Hepatocyte (in vitro differentiated cells): Measurements from ENCODE around the gene HAGH. TPM values are rescaled to one million over a fixed set of nuclear protein-coding genes. Genes with fewer than 3 reads are reported as not detected.

Experiments
- DNase-seq: peaks from one replicate; pipeline ENCODE4 v3.0.0-alpha.2; 2016; ENCODE audit warnings: low spot score
- H2AFZ ChIP-seq: fragments of 200-600 bp; sonication (generic); 2 replicates; pipeline ENCODE4 v1.6.0; 2016; ENCODE audit warnings: antibody characterized with exemption, mild to moderate bottlenecking
- H3K27ac ChIP-seq: fragments of 200-600 bp; sonication (generic); 2 replicates; pipeline ENCODE4 v1.5.1; 2016; ENCODE audit warnings: mild to moderate bottlenecking
- H3K27me3 ChIP-seq: fragments of 200-600 bp; sonication (generic); 2 replicates; pipeline ENCODE4 v1.6.1; 2016
- H3K36me3 ChIP-seq: fragments of 200-600 bp; sonication (generic); replicated peaks from 2 replicates; pipeline ENCODE4 v1.5.1; 2016; ENCODE audit warnings: low read depth; ENCODE audit not compliant: insufficient read depth
- H3K4me1 ChIP-seq: fragments of 200-600 bp; sonication (generic); 2 replicates; pipeline ENCODE4 v1.5.1; 2016; ENCODE audit warnings: mild to moderate bottlenecking, moderate library complexity; ENCODE audit not compliant: insufficient read depth
- H3K4me2 ChIP-seq: fragments of 200-600 bp; sonication (generic); 2 replicates; pipeline ENCODE4 v1.6.0; 2016
- H3K4me3 ChIP-seq: fragments of 200-600 bp; sonication (generic); 2 replicates; pipeline ENCODE4 v1.5.1; 2016; ENCODE audit warnings: mild to moderate bottlenecking
- H3K79me2 ChIP-seq: fragments of 200-600 bp; sonication (generic); 2 replicates; pipeline ENCODE4 v1.6.0; 2017; ENCODE audit warnings: mild to moderate bottlenecking
- H3K9me2 ChIP-seq: fragments of 200-600 bp; sonication (generic); replicated peaks from 2 replicates; pipeline ENCODE4 v1.6.0; 2017; ENCODE audit warnings: mild to moderate bottlenecking; ENCODE audit not compliant: insufficient read depth
- H3K9me3 ChIP-seq: fragments of 200-600 bp; sonication (generic); 2 replicates; pipeline ENCODE4 v1.5.1; 2016; ENCODE audit warnings: low read depth, mild to moderate bottlenecking
- H4K20me1 ChIP-seq: fragments of 200-600 bp; sonication (generic); 2 replicates; pipeline ENCODE4 v1.6.0; 2016; ENCODE audit warnings: mild to moderate bottlenecking; ENCODE audit not compliant: insufficient read depth, poor library complexity, severe bottlenecking
- CTCF ChIP-seq: fragments of 200-600 bp; sonication (generic); IDR thresholded peaks from 2 replicates; pipeline ENCODE4 v1.5.1; 2016; ENCODE audit warnings: antibody characterized with exemption, mild to moderate bottlenecking; ENCODE audit not compliant: poor library complexity
- EZH2 ChIP-seq: fragments of 200-600 bp; sonication (generic); IDR thresholded peaks from 2 replicates; pipeline ENCODE4 v1.6.1; 2016; ENCODE audit warnings: antibody characterized with exemption, mild to moderate bottlenecking, borderline replicate concordance
- EZH2phosphoT487 ChIP-seq: fragments of 200-600 bp; sonication (generic); IDR thresholded peaks from one replicate; pipeline ENCODE4 v1.6.1; 2018; ENCODE audit warnings: antibody characterized with exemption, mild to moderate bottlenecking, low read depth, moderate library complexity; ENCODE audit not compliant: unreplicated experiment, severe bottlenecking
- WGBS: methylation state at CpG from one replicate; pipeline ENCODE4 v1.1.6; 2016; ENCODE audit warnings: low lambda C conversion rate; ENCODE audit errors: missing lambda C conversion rate; 5-methylcytosine and 5-hydroxymethylcytosine counted together
- polyA plus RNA-seq: library from polyadenylated mRNA; unstranded; fragments of >200 nt; fragmentation: Nextera tagmentation; extraction: Ambion mirVana; gene quantifications from 2 replicates; pipeline ENCODE4 v1.2.1, GENCODE V29; 2016
- total RNA-seq: library from RNA; depleted of rRNA; stranded (reverse); fragments of >200 nt; gene quantifications from 2 replicates; pipeline ENCODE4 v1.2.3, GENCODE V29; 2014

The HAGH gene
- total and polyA plus RNA-seq, 2 experiments from 2014 or later: 55.6 to 113 TPM

GRCh38 chr16:1858189-1858865 is 31.7 kb upstream of the HAGH start:
- H3K4me1 ChIP-seq: no peaks in the 10 kb centered on the region
- H3K27me3 ChIP-seq: peaks cover 21% of the 10 kb centered on the region
- 16% methylated on average over 8 of the region's 8 CpGs for WGBS
- H3K4me3 ChIP-seq: no peak overlapping the region
- no peaks in the 10 kb centered on the region for H3K9me3 ChIP-seq
- H3K36me3 ChIP-seq: no peaks in the 10 kb centered on the region
- H3K4me2 ChIP-seq: no peak overlapping the region
- no peak overlapping the region for H3K27ac ChIP-seq
- H4K20me1 ChIP-seq: no peaks in the 10 kb centered on the region
- TF ChIP-seq EZH2 (no peak), EZH2phosphoT487 (no peak), CTCF (no peak)
- no peak overlapping the region for H2AFZ ChIP-seq
- no peaks in the 10 kb centered on the region for H3K79me2 ChIP-seq
- DNase-seq: no peak
- H3K9me2 ChIP-seq: no peaks in the 10 kb centered on the region

- Histone ChIP-seq H3K36me3 (no peaks in the 10 kb centered on the region), H3K4me1 (no peaks in the 10 kb centered on the region), H2AFZ (no peak overlapping the region), H3K4me3 (no peak overlapping the region), H3K9me2 (no peaks in the 10 kb centered on the region), H3K4me2 (no peak overlapping the region), H4K20me1 (no peaks in the 10 kb centered on the region), H3K27ac (no peak overlapping the region), H3K9me3 (no peaks in the 10 kb centered on the region), H3K79me2 (no peaks in the 10 kb centered on the region), H3K27me3 (peaks cover 21% of the 10 kb centered on the region)
- TF ChIP-seq EZH2phosphoT487: no peak
- 51% methylated on average over 5 of the region's 5 CpGs for WGBS
- no peak for DNase-seq
Measured at GRCh38 chr16:1857433-1858097, 30.9 kb upstream of the HAGH start.

- no peak overlapping the region for H3K4me2 ChIP-seq
Measured at GRCh38 chr16:1851793-1852192, 25.2 kb upstream of the HAGH start.

More at GRCh38 chr16:1851793-1852192, 25.2 kb upstream of the HAGH start:
- no peaks in the 10 kb centered on the region for H3K9me3 ChIP-seq
- no peaks in the 10 kb centered on the region for H4K20me1 ChIP-seq
- no peak overlapping the region for H3K27ac ChIP-seq
- H3K4me3 ChIP-seq: no peak overlapping the region
- no peaks in the 10 kb centered on the region for H3K27me3 ChIP-seq
- no peak for TF ChIP-seq EZH2
- TF ChIP-seq CTCF: no peak
- no peak for TF ChIP-seq EZH2phosphoT487
- 65% methylated on average over 4 of the region's 4 CpGs for WGBS
- H3K9me2 ChIP-seq: no peaks in the 10 kb centered on the region
- DNase-seq: no peak
- no peaks in the 10 kb centered on the region for H3K36me3 ChIP-seq
- no peak overlapping the region for H2AFZ ChIP-seq
- no peaks in the 10 kb centered on the region for H3K4me1 ChIP-seq
- no peaks in the 10 kb centered on the region for H3K79me2 ChIP-seq
